WERI-Rb-1 (cell line): ENCODE measurements around the gene ADCY10.

Source experiments
- DNase-seq: peaks from one replicate; pipeline ENCODE4 v3.0.0-alpha.2; 2020
- H3K27ac ChIP-seq: fragments of 250-450 bp; sonication (Bioruptor Pico); 2 replicates; pipeline ENCODE4 v1.5.1; 2020; ENCODE audit warnings: mild to moderate bottlenecking, moderate library complexity
- H3K27me3 ChIP-seq: fragments of 250-450 bp; sonication (Bioruptor Pico); 2 replicates; pipeline ENCODE4 v1.5.1; 2021; ENCODE audit warnings: mild to moderate bottlenecking, low read depth, moderate library complexity; ENCODE audit not compliant: insufficient read depth, severe bottlenecking
- H3K36me3 ChIP-seq: fragments of 250-450 bp; sonication (Bioruptor Pico); 2 replicates; pipeline ENCODE4 v1.5.1; 2020; ENCODE audit warnings: mild to moderate bottlenecking, moderate library complexity
- H3K4me3 ChIP-seq: 2 replicates; pipeline ENCODE4 v1.5.1; 2011; ENCODE audit warnings: low read depth, mild to moderate bottlenecking, control low read depth, low read length
- H3K9me3 ChIP-seq: fragments of 250-450 bp; sonication (Bioruptor Pico); 2 replicates; pipeline ENCODE4 v1.5.1; 2021; ENCODE audit warnings: mild to moderate bottlenecking, moderate library complexity; ENCODE audit not compliant: severe bottlenecking
- TF ChIP-seq, protein P1 (sequence below): IDR thresholded peaks from 2 replicates; pipeline ENCODE4 v1.5.1; 2011; ENCODE audit warnings: low read depth, mild to moderate bottlenecking, control low read depth, inconsistent platforms, low read length

Gene ADCY10

DNA sequence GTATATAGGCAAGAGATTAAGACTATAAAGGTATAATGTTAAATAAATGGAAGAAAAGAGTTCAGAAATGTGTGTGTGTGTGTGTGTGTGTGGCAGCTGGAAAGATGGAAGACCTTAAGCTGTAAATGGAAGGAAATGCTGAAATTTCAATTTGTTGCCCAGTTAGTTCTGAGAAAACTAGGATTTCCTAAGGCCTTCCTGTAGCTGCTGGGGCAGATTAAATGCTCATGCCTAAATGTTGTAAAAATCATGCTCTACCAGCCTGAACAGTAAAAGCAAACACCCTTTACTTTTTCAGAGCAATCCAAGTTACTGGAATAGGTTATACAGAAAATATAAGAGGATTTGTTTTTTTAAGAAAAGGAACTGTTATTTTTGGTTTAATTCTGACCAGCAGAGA lies 8.3 kb downstream of the ADCY10 start:
- Histone ChIP-seq H3K4me3 (no peak overlapping the region), H3K9me3 (no peaks in the 10 kb centered on the region), H3K27me3 (no peaks in the 10 kb centered on the region), H3K27ac (no peak overlapping the region), H3K36me3 (no peaks in the 10 kb centered on the region)
- TF ChIP-seq, protein P1, sequence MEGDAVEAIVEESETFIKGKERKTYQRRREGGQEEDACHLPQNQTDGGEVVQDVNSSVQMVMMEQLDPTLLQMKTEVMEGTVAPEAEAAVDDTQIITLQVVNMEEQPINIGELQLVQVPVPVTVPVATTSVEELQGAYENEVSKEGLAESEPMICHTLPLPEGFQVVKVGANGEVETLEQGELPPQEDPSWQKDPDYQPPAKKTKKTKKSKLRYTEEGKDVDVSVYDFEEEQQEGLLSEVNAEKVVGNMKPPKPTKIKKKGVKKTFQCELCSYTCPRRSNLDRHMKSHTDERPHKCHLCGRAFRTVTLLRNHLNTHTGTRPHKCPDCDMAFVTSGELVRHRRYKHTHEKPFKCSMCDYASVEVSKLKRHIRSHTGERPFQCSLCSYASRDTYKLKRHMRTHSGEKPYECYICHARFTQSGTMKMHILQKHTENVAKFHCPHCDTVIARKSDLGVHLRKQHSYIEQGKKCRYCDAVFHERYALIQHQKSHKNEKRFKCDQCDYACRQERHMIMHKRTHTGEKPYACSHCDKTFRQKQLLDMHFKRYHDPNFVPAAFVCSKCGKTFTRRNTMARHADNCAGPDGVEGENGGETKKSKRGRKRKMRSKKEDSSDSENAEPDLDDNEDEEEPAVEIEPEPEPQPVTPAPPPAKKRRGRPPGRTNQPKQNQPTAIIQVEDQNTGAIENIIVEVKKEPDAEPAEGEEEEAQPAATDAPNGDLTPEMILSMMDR = no peak
- DNase-seq = no peak

DNA sequence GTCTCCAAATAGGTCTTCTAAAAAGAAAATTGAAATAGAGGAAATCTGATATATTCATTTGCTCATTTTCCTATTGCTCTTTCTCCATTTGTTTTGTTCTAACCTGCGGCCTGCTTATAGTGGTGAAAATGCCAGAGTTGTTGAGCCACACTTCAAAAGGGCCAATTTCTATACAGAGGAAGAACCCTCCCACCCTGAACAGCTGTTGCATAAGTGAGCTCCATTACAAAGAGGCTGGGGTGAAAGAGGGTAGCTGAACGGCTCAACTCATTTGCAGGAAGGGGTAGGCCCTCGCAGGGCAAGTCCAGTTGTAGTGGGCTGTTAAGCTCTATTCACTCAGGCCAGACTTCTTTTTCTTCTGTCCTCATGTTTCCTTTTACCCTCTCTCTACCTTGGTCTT lies 8.8 kb downstream of the ADCY10 start:
- no peak overlapping the region for H3K27ac ChIP-seq
- no peak overlapping the region for H3K4me3 ChIP-seq
- no peaks in the 10 kb centered on the region for H3K27me3 ChIP-seq
- no peak for DNase-seq
- TF ChIP-seq, protein P1 = no peak
- H3K9me3 ChIP-seq = no peaks in the 10 kb centered on the region
- no peaks in the 10 kb centered on the region for H3K36me3 ChIP-seq

DNA sequence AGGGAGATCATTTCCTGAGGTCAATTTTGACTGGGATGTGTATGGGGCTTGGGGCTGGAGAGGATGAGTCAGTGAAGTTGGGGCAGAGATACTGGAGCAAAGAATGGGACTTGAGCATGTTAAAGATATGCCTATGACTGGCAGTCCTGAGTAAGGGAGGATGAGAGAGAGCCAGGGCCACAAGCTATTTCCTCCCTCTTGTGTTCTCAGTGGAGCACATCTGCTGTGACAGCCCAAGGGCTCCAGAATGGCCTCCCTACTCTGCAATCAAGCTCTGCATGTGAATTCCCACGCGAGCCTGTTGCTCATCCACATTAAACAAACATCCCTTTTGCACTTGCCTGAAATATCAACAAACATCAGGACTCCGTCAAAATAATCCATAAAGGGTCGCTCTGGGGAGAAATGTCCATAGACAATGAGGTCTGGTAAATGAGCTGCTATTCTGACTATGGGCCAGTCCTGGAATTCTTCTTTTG lies 9.2 kb downstream of the ADCY10 start:
- Histone ChIP-seq H3K27ac (no peak overlapping the region), H3K36me3 (no peaks in the 10 kb centered on the region), H3K9me3 (no peaks in the 10 kb centered on the region), H3K27me3 (no peaks in the 10 kb centered on the region), H3K4me3 (no peak overlapping the region)
- no peak for DNase-seq
- TF ChIP-seq, protein P1 = no peak

DNA sequence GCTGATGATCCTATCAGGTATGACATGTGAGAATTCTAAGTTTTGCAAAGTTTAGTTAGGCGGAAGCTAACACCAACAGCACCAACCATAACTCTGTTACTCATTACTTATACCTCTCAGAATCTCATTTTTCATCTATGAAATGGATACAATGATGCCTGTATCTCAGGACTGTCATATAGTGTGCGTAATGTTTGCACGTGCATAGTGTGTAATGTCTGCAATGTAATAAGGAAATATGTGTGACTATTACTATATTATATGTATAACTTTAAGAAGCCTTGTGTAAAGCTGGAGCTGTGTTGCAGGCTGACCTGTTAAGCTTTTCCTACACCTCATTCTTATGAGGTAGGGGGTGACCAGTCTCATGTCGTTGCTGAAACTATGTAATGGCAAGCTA lies 13.0 kb downstream of the ADCY10 start:
- Histone ChIP-seq H3K4me3 (no peak overlapping the region), H3K9me3 (no peaks in the 10 kb centered on the region), H3K36me3 (no peaks in the 10 kb centered on the region), H3K27me3 (no peaks in the 10 kb centered on the region), H3K27ac (no peak overlapping the region)
- TF ChIP-seq, protein P1 = no peak
- DNase-seq = no peak

DNA sequence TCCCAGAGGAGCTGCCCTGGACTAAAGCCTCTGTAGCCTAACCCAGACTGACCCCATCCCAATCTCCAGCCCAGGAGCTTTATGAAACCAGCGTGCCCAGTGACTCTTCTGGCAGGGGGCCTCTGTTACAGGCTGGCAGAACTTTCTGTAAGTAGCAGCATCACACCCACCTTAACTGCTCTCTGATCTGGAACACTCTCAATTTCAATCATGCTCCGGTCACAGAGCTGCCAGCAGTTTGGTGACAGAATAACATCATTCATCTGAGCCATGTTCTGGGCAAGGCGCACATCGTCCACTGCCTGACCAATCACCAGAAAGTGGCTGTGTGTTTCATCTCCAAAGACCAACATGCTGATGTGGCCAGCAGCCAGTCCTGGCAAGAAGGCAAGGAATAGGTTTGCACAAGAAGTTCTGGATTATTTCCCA lies 14.7 kb downstream of the ADCY10 start:
- H3K27ac ChIP-seq = no peak overlapping the region
- no peaks in the 10 kb centered on the region for H3K36me3 ChIP-seq
- H3K4me3 ChIP-seq = no peak overlapping the region
- TF ChIP-seq, protein P1 = no peak
- no peaks in the 10 kb centered on the region for H3K27me3 ChIP-seq
- DNase-seq = no peak
- no peaks in the 10 kb centered on the region for H3K9me3 ChIP-seq

DNA sequence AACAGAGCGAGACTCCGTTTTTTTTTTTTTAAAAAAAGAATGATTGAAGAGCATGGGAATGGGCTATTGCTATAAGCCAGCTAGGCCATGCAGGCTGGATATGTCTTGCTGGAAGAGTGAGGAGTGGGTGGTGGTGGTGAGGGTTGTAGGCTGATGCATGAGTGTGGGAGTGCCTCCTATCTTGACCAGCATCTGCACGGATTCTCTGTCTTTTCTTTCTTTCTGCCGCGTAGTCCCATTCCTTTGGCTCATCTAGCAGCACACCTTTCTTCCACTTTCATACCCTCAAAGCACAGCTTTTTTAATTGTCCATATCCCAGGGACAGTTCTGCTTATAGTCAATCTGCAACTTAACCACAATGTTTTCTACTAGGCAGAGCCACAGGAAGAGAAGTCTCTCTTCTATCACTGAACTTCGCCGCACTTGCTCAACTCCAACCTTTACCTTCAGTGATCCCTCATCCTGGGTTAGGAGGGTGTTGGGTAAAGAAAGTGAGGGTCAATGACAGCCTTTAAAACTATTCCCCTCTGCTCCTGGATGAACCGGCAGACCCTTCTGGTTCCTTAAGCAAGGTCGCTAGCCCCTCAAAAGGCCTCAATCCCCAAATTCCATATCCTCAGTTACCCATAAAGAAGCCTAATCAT lies 15.2 kb downstream of the ADCY10 start:
- TF ChIP-seq, protein P1 = no peak
- Histone ChIP-seq H3K27me3 (no peaks in the 10 kb centered on the region), H3K9me3 (no peaks in the 10 kb centered on the region), H3K36me3 (no peaks in the 10 kb centered on the region), H3K27ac (no peak overlapping the region), H3K4me3 (no peak overlapping the region)
- DNase-seq = no peak
